GM18508 (cell line): Measurements from ENCODE around the gene NPM1.

Experiments
- ATAC-seq: cut with Tn5 transposase; IDR thresholded peaks from one replicate; pipeline ENCODE4 v1.9.1; 2021; ENCODE audit warnings: moderate number of reproducible peaks; ENCODE audit not compliant: insufficient read depth, unreplicated experiment

Gene NPM1

DNA sequence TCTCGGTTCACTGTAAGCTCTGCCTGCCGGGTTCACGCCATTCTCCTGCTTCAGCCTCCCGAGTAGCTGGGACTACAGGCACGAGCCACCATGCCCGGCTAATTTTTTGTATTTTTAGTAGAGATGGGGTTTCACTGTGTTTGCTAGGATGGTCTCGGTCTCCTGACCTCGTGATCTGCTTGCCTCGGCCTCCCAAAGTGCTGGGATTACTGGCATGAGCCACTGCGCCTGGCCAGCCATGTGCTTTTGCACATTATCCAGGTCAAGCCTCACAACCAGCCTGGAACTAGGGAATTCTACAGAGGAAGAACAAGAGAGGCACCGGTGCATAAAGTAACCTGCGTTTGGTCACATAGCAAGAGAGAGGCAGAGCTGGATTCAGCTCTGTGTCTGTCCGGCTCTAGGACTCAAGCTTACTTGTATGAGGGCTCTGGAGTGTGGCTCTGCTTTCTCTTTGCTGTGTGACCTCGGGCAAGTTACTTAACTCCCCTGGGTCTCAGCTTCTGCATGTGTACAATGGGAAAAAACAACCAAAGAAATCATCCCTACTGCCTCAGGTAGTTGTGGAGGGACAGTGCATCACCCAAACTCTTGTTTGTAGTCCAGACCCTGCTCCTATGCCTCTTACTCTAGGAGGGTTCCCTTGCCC lies 38.1 kb downstream of the NPM1 start:
- ATAC-seq = no peak

GRCh38 chr5:171426266-171426665 lies 38.6 kb downstream of the NPM1 start:
- no peak for ATAC-seq

DNA sequence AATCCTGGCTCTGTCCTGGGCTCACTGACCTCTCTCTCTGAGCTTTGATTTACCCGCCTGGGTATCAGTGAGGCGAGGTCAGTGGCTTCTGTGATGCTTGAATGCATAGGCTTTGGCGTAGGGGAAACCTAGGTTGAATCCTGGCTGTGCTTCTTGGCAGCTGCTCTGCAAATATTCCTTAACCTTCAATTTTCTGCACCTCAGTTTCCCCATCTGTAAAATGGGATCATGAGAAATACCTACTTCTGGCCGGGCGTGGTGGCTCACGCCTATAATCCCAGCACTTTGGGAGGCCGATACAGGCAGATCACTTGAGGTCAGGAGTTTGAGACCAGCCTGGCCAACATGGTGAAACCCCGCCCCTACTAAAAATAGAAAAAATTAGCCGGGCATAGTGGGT lies 39.0 kb downstream of the NPM1 start:
- ATAC-seq = no peak

DNA sequence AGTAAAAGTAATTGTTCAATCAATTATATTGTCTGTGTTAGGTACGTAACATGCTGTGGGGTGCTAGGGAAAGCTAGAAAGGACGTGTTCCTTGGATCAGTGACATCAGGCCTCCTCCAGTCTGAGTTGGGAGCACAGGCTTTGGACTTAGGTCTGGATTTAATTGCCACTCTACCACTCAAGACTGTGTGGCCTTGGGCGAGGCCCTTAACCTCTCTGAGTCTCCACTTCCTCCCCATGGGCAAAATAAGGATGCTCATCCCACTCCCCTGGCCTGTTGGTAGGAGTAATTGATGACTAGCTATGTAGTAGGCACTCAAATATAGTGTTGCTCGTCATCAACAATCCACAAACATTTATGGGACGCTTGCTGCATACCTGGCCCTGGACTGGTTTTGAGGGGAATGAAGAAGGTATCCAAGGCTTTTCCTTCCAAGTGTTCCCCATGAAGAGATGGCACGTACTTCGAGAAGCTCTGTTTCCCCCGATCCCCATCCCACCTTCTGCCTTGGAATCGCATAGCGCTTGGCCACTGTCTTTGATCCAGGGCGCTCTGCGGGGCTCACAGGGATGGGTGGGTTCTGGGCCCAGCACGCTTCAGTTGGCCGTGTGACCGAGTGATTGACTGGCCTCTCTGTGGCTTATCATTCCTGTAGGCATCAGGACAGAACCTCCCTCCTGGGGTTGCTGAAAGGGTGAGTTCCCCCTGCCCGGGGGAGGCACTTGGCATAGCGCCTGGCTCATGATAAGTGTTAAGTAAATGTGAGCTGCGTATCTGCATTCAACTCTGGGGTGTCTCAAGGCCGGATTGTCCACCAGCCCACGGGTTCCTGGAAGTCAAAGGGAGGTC lies 39.9 kb downstream of the NPM1 start:
- no peak for ATAC-seq

DNA sequence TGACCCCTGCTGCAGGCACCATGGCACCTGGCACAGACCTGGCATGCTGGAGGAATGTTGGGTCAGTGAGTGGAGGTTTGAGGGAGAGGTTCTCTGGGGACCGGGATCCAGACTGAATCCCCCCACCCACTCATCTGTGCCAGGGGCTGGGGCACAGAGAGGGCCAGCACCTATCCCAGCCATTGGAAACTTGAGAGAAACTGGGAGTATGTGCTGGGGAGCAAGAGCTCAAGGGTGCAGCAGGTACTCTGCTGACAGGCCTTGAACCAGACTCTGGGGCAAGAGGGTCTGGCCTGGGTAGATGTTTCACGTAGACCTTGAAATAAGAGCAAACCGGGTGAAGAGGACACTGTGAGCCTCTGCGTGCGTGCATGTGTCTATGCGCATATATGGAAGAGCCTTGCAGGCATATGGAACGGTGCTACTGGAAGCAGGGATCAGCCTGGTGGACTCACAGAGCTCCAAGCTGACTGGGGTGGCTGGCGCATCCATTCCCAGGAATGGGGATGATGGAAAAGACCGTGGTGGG lies 40.6 kb downstream of the NPM1 start:
- no peak for ATAC-seq

GRCh38 chr5:171428809-171429542 lies 41.3 kb downstream of the NPM1 start:
- no peak for ATAC-seq

GRCh38 chr5:171429543-171429910 lies 41.9 kb downstream of the NPM1 start:
- no peak for ATAC-seq

DNA sequence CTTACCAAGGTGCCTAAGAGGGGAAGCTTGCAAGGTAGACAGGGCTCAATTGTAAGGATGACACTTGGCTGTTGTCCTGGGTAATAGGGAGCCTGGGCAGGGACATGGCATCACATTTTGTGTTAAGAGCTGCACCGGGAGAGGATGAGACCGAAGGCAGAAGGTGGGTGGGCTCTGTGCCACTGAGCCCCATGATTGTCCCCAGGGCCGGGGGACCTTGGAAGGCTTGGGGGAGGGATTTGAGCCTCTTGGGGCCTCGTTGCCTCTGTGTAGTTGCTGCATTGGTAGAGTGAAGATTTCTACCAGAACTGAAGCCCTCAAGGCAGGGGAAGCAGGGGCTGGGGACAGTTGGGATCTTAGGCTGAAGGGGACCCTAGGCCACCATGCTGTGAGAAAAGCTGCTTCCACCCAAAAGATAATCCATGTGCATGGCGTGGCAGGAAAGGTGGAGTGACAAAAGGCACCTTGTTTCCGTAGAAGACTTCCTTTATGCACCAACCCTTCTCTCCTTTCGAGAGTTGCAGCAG lies 43.7 kb downstream of the NPM1 start:
- no peak for ATAC-seq

GRCh38 chr5:171432076-171432475 lies 44.4 kb downstream of the NPM1 start:
- ATAC-seq = no peak

- no peak for ATAC-seq
Measured at GRCh38 chr5:171432583-171433351, 45.1 kb downstream of the NPM1 start.

DNA sequence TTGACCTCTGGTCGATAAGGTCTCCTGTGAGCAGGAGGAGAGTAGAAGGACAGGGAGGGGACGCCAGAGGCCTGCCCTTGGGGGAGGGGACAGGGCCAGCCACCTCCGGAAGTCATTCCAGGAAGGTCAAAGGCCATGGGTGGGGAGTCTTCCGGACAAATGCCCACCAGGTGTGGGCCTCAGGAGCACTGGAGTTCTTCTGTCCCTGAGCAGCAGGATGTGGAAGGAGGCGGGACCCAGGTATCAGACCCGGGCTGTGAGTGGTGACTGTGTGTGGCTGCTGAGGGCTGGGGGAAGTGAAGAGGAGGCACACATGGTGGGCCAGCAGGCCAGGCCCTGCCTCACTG lies 45.7 kb downstream of the NPM1 start:
- no peak for ATAC-seq

GRCh38 chr5:171433982-171434676 lies 46.5 kb downstream of the NPM1 start:
- ATAC-seq = no peak

DNA sequence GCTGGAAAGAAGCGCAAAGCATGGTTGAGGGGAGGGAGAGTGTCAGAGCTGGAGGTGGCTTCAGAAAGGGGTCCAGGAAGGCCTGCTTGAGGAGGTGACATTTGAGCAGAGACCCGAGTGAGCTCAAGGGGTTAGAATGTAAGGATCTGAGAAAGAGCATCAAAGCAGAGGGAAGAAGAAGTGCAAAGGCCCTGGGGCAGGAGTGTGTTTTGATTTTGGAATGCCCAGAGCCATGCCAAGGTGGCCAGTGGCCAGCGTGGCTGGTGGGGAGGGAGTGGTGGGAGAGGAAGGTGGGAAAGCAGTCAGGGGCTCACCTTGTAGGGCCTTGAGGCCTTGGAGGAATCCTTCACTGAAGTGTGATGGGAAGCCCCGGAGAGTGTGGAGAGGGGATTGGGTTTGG lies 47.2 kb downstream of the NPM1 start:
- no peak for ATAC-seq

- no peak for ATAC-seq
Measured at GRCh38 chr5:171435908-171436307, 48.3 kb downstream of the NPM1 start.

DNA sequence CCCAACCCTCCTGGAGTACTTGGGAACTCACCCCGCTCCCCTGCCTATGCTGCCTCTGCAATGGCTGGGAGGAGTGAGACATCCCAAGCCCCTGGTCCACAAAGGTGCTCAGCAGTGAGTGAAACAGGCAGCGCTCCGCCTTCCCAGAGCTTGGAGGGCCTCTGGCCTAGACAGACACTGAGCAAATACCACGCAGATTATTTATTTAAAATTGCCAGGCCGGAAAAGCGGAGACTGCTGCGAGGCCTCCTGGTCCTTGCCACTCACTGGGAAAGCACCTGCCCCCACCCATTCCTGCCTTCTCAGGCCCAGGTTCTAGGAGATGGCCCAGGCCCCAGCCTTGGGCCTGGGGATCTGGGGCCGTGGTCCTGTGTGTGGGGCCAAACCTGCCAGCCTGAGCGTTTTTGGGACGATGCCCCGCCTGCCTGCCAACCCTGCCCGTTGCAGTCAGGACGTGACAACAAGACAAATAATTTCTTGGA lies 49.2 kb downstream of the NPM1 start:
- no peak for ATAC-seq

DNA sequence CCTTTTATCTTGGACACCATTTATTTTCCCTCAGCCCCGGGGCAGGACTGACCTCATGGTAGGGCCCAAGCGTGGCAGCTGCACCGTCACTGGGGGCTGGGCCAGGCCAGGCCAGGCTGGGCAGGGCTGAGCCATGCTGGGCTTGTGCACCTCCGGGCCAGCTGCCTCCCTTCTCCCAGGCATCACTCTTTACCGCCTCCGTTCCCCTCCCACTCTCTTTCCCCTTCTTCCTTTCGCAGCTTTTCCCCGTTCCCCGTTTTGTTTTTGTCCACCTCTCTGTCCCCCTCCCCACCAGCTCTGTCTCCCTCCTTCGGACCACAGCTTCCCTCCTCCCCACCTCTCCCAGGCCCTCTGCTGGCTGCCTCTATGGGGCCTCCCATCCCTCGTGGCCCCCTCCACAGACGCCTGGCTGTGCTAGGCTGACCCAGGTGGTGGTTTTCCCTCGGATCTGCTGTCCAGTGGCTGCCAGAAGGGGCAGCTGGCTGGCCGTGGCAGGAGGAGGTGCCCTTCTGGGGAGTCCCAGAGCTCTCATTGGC lies 49.7 kb downstream of the NPM1 start:
- no peak for ATAC-seq

DNA sequence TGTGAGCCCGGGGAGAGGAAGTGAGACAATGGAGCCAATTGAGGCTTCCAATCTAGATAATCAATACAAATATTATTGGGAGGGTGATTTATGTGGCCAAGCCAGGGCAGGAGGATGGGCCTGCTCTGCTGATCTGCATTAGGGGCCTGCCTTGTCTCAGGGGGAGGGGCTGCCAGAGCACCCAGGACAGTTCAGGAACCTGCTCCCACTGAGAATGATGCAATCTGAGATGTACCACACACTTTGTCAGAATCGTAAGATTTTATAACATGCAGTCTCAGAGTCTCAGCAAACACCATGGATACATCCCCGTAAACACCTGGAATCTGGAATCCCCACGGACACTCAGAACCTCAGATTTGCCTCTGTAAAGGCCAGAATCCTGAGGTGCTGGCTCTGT lies 51.1 kb downstream of the NPM1 start:
- ATAC-seq = no peak

GRCh38 chr5:171441246-171441791 lies 53.7 kb downstream of the NPM1 start:
- no peak for ATAC-seq
